Activated CD8-positive, alpha-beta memory T cell treated with anti-CD3 and anti-CD28 coated beads, Interleukin-2, amount 50 U/mL, for 24 hours (primary cell): Measurements from ENCODE around the gene PRC1.
"Not testable (repeated sequence)": the region's sequence is repeated elsewhere in the genome, so short reads cannot be mapped to it uniquely, and the experiment has no call there.

Source experiments
- DNase-seq: peaks from one replicate; pipeline ENCODE4 v3.0.0-alpha.2; 2020; ENCODE audit errors: extremely low read depth

Gene PRC1

DNA sequence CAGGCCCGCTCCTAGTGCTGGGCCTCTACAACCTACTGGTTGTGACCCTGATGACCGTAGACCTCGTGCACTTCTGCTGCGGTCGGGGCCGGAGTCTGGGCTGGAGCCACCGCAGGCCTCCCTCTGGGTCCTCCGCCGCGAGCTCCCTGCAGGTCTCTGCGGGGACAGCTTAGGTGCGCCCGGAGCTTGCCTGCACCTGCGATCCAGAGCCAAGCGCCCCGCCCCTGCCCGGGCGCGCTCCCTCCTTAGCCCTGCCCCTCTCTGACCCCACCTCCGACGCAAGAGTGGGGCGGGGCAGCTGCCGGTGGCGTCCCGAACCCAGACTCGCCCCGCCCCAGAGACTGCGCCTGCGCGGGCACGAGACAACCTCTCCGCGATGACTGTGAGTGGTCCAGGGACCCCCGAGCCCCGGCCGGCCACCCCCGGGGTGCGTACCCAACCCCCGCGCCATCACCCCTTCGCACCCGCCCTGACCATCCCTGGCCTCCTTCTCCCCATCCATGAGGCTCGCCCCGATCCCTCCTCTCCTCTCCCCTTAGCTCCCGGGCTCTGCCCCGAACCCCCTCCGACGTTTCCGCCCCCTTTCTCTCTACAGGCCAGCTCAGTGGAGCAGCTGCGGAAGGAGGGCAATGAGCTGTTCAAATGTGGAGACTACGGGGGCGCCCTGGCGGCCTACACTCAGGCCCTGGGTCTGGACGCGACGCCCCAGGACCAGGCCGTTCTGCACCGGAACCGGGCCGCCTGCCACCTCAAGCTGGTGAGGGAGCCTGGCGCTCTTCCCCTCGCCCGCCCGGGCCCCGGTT lies 59.2 kb downstream of the PRC1 start, which contains the start of gene UNC45A:
UNC45A (plus strand) TSS at position 337 of the 803 bp plus-strand sequence; CDS start at position 377, 40 bp downstream.
- DNase-seq: peak; percentile 86

DNA sequence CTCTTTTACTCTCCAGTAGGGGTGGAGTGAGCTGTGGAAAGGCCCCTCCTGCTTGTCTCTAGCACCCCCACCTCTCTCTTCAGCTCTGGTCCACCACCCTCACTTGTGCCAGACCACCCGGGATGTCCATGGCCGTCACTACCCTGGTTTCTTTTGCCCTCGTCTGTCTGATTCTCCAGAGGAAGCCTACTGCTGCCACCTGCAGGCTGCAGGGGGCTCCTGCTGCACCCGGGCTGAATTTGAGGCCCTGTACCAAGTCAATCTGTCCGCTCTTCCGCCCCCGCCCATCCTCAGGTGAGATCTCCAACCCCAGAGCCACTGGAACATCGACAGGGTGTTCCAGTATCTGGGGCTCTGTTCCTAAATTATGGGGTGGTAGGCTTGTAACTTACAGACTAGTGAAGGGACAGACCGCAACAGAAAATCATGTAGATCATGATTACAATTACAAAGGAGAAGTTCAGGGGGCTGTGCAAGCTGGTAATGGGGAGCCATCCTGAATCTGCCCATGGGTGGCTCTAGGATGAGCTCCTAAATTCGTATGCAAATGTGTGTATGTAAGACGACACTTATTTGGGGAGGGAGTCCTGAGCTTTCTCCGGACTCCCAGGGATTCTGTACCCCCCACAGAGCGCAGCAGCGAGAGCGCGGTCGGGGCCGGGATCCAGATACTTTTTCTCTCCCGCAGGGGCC lies 59.9 kb downstream of the PRC1 start:
- DNase-seq: peak; percentile 60

DNA sequence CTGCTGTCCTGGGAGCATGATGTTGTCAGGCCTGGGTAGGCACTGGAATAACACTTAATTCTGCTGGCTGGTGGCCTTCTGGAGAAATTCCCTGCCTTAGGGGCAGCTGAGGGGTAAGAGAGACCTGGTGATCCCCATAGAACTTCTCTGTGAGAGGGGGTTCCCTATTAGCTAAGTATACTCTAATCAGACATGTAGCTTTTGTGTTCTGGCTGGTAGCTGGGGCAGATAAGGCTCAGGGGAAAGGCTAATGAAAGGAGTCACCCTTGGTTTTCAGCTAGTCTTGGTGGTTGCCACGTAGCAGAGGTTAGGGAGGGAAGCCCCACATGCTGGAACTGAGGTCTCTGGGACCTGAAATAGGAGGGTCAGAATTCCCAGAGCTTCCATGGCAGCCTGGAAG lies 61.0 kb downstream of the PRC1 start:
- DNase-seq: no peak

DNA sequence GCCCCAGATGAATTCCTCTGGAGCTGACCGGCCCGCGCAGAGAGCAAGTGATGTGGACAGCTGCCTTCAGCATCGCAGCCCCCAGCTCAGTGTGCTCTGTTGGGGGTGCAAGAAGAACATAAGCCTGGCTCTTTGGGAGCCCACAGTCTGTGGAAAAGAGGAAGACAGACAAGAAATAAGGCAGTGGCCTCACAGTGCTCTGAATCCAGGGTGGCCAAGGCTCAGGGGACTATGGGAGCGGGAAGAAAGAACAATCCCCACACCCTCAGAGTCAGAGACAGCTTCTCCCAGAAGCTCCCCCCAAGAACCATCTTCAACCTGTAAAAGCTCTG lies 61.7 kb downstream of the PRC1 start:
- no peak for DNase-seq

DNA sequence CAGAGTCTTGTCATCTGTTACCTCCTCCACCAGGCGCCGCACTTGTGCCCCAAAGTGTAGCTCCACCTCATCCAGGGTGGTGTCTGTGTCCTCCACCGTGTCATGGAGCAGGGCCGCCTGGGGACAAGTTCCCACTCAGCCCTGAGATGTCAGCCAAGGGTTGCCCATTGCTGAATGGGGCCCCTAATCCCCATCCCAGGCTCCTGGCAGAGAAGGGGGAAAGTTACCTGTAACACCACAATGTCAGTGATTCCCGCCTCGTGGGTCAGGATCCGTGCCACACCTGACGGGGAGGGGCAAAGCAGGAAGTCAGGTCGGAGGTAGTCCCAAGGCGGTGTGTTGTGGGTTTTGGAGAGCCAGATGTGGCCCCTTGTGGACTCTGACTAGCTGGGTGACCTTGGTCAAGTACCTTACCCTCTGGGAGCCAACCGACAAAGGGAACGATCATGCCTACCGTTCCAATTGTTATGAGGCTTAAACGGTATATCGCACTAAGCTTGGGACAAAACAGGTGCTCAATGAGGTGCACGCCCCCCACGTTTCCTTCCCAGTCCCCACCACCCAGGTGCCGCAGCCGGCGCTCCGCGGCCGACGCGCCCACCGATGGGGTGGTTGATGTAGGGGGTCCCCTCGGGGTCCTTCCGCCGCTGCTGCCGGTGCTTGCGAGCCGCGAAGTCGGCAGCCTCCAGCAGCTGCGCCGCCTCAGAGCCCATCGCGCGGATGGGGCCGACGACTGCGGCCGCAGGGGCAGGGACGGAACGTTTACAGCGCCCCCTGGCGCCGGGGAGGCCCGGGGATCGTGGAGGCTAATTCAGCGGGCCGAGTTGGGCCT lies 62.3 kb downstream of the PRC1 start, which contains the start of gene HDDC3:
HDDC3 (minus strand) TSS at position 722 of the 832 bp plus-strand sequence; CDS start at position 713, 9 bp downstream.
- peak; percentile 71 for DNase-seq

DNA sequence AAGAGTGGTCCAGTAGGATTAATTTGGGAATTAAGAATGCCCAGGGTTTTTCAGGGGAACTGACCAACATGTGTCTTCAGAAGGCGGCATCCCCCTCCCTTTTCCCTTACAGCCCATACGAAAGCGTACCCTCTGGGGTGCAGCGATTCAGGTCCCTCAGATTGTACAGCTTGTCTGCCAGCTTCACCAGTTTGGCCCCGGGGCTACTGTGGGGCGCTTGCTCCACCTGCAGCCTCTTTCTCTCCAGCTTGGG lies 62.8 kb downstream of the PRC1 start:
- DNase-seq: no peak

DNA sequence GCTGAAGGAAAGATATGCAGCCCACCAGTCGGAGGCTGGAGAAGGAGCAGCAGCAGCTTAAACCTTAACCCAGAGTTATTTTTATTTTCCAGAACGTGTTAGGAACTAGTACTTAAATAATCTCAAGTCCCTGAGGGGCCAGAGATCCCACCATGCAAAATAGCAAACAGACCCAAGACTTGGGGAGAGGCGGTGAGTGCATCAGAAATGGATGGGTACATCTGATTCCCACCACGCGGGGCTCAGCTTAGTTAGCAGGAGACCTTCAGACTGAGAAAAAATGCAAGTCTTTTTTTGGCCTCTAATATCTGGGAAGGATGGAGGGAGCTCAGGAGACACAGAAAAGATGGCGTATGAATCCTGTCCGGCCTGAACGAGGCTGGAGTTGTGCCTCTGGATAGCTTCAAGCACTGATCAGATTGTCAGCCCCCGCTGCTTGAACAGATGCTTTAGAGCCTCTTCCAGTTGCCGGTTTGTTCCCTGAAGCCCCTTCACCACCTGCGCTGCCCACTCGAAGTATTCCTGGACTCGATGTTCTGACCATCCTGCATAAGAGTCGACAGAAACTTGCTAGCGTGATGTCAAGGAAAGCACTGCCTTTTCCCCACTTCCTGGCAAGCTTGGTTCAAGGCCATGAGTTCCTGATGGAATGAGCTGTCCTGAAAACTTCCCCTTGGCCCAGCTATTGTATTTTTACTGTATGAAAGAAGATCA lies 63.3 kb downstream of the PRC1 start:
- no peak for DNase-seq

DNA sequence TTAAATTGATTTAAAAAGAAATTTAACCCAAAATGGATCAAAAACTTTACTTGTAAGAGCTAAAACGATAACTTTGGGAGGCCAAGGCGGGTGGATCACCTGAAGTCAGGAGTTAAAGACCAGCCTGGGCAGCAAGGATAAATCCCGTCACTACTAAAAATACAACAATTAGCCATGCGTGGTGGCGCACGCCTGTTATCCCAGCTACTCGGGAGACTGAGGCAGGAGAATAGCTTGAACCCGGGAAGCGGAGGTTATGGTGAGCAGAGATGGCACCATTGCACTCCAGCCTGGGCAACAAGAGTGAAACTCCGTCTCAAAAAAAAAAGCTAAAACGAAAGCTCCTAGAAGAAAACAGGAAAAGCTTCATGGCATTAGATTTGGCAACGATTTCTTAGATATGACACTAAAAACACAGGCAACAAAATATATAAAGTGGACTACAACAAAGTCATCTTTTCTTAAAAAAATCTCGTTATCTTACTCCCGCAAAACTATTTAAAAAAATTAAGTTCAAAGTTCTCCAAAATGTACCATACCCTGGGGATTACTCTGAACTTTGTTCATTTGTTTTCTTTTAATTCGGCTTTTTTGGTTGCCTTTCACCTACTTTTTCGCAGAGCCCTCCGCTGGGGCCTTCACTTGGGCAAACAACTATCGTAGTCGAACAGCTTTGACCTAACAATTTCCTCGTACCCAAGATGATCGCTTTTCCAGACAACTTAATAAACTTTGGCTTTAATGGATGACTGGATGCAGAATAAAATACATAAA lies 64.9 kb downstream of the PRC1 start:
- no peak for DNase-seq

DNA sequence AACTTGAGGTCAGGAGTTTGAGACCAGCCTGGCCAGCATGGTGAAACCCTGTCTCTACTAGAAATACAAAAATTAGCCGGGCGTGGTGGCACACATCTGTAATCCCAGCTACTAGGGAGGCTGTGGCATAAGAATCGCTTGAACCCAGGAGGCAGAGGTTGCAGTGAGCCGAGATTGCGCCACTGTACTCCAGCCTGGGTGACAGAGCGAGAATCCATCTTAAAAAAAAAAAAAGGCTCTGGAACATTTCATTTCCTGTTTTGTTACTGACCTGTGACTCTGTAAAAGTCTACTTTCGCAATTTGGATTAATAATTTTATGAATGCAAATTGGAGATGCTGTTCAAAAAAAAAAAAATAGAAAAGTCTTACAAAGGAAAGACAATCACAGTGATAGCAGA lies 66.2 kb downstream of the PRC1 start:
- not testable (repeated sequence) for DNase-seq

DNA sequence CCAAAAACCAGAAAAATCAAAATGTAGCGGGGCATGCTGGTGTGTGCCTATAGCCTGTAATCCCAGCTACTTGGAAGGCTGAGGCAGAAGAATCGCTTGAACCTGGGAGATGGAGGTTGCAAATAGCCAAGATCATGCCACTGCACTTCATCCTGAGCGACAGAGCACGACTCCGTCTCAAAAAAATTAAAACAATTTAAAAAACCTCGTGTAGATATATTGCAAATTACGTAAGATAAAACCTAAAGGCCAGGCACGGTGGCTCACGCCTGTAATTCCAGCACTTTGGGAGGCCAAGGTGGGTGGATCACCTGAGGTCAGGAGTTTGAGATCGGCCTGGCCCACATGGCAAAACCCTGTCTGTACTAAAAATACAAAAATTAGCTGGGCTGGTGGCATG lies 67.6 kb downstream of the PRC1 start:
- DNase-seq: not testable (repeated sequence)

DNA sequence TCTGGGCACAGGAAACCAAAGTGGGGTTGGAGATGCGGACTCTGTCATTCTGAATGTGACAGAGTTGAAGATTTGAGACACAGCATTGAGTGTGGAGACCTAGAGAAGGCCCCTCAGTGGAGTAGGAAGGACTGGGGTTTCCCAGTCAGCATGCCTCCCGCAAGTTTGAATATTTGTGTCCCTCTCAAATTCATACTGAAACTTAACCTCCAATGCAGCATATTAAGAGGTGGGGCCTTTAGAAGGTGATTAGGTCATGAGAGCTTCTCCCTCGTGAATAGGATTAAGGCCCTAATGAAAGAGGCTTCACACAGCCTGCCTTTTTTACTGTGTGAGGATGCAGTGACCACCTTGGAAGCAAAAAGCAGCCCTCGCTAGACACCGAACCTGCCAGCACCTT lies 70.0 kb downstream of the PRC1 start:
- DNase-seq: no peak

DNA sequence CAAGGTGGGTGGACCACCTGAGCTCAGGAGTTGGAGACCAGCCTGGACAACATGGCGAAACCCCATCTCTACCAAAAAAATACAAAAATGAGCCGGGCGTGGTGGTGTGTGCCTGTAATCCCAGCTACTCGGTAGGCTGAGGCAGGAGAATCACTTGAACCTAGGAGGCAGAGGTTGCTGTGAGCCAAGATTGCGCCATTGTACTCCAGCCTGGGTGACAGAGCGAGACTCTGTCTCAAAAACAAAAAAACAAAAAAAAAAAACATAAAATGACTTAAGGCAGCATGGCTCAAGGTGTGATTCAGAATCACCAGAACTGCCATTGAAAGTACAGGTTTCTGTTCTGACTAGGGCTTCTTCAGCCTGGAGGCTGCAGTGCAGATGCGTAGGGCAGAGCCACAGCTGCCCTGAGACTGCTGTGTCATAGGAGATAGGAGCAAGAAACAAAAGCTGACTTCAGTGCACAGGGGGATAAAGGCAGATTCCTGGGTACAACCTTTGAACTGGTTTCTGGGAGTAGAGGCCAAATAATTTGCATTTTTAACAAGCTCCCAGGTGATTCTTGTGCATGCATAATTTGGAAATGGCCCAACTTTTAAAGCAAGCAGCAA lies 71.5 kb downstream of the PRC1 start:
- DNase-seq: not testable (repeated sequence)

DNA sequence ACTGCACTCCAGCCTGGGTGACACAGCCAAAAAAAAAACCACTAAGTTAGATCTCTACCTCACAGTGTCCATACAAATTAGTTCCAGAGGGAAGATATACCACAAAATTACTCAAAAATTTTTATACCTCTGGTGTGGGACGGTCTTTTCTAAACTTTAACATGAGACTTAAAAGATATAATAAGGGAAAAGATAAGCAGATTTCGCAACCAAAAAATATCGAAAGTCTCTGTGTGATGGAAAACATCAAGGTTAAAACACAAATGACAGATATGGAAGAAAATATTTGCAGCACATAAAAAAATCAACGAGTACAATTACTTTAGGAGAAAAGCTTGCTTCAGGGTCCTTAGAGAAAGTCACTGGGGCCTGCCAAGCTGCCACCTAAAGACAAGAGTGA lies 72.4 kb downstream of the PRC1 start:
- DNase-seq: no peak

DNA sequence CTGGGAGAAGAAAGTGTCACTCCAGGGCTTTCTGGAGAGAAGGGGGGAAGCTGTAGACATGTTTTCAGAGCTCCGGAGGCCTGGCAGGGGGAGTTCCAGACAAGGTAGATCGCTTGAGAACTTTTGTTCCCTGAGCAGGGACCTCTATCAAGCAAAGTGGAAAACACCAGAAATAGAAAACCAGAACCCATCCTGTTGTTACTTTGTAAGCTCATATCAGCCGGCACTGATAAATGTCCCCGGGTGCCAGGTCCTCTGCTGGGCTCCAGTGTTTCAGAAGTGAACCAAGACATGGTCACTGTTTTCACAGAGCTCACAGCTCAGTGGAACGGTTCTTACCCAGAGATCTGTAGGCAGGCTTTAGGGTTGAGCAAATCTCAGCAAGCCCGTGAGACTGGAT lies 75.5 kb downstream of the PRC1 start:
- DNase-seq: no peak

DNA sequence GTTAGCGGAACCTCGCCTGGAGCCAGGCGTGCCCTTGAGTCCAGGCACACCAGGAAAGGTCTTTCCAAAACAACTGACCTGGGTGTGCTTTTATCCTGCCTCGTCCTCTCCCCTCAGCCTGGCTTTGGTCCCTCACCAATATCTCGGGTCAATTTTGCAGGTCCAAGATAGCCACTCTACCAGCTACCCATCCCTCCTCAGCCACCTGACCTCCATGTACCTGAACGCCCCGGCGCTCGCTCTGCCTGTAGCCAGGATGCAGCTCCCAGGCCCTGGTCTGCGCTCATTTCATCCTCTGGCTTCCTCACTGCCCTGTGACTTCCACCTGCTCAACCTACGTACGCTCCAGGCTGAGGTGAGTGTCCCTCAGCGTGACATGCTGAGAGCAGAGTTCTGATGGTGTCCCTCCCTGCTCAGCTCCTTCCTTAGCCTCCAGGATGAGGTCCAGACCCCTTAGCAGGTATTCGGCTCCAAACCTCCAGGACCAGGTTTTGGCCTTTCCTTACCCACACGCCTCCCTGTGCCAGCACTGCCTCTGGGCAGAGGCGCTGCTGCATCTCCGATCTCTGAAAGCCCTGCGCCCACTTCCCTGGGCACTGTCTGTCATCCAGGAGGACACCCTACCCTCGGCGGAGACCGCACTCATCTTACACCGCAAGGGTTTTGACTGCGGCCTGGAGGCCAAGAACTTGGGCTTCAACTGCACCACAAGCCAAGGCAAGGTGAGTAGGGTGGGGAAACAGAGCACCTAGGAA lies 76.1 kb downstream of the PRC1 start:
- no peak for DNase-seq

DNA sequence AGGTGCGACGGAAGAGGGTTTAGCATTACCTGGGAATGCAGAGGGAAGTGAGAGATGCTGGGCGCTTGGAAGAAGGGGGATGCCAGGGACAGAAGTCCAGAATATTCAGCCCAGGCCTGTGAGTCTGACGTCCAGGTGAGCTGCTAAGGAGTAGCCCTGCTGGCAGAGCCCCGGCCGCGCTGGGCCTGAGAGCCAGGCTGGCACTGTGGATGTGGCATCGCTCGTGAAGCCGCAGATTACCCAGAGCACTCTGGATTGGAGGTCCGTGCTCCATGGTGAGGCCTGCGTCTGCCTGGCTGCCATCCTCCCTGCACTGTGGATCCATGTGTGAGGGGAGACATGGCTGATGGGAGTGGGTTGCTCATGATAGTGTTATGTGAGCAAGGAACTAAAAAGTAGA lies 76.8 kb downstream of the PRC1 start:
- DNase-seq: no peak

DNA sequence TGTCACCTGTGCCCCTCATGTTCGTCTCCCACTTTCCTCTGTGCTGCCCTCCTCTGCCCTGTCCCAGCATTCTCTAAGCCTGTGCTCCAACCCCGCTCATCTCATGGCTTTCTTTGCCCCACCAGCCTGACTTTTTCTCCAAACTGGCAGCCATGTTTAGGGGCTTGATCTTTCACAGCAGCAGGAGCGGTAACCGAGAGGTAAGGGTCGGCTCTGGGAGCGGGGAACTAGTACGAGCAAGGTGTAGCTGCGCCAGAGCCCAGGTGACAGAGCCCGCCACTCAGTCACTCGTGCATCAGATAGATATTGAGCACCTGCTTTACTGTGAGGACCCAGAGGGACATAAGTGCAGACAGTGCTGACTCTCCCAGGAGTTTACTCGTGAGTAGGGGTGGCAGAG lies 77.9 kb downstream of the PRC1 start:
- DNase-seq: no peak
